H9 (cell line): ENCODE data around the gene NRXN2. TPM values are rescaled to one million over a fixed set of nuclear protein-coding genes. Genes with fewer than 3 reads are reported as not detected.
"Not testable (repeated sequence)": the region's sequence is repeated elsewhere in the genome, so short reads cannot be mapped to it uniquely, and the experiment has no call there.

Experiments
- DNase-seq: peaks from one replicate; pipeline ENCODE4 v3.0.0-alpha.2; 2017
- H2AFZ ChIP-seq: one replicate; pipeline ENCODE4 v1.6.1; 2013; ENCODE audit warnings: mild to moderate bottlenecking, low read length, control low read depth, moderate library complexity
- H2AK5ac ChIP-seq: 2 replicates; pipeline ENCODE4 v1.6.1; 2013; ENCODE audit warnings: low read length, control low read depth, mixed read lengths; ENCODE audit not compliant: insufficient read length
- H2BK120ac ChIP-seq: one replicate; pipeline ENCODE4 v1.6.1; 2013; ENCODE audit warnings: low read depth, mild to moderate bottlenecking, low read length, control low read depth, inconsistent platforms; ENCODE audit not compliant: poor library complexity, severe bottlenecking
- H2BK12ac ChIP-seq: 2 replicates; pipeline ENCODE4 v1.6.1; 2013; ENCODE audit warnings: low read length, control low read depth, mixed read lengths, low read depth; ENCODE audit not compliant: insufficient read length
- H2BK15ac ChIP-seq: 2 replicates; pipeline ENCODE4 v1.6.1; 2013; ENCODE audit warnings: low read depth, low read length, control low read depth
- H2BK20ac ChIP-seq: one replicate; pipeline ENCODE4 v1.6.1; 2013; ENCODE audit warnings: low read depth, mild to moderate bottlenecking, low read length, control low read depth, inconsistent platforms; ENCODE audit not compliant: poor library complexity, severe bottlenecking
- H2BK5ac ChIP-seq: 2 replicates; pipeline ENCODE4 v1.6.1; 2013; ENCODE audit warnings: low read length, control low read depth, mixed read lengths; ENCODE audit not compliant: insufficient read length
- H3K14ac ChIP-seq: 2 replicates; pipeline ENCODE4 v1.6.1; 2013; ENCODE audit warnings: low read length, control low read depth; ENCODE audit not compliant: insufficient read depth
- H3K18ac ChIP-seq: 2 replicates; pipeline ENCODE4 v1.6.1; 2013; ENCODE audit warnings: low read depth, mild to moderate bottlenecking, mixed read lengths, low read length, control low read depth; ENCODE audit not compliant: insufficient read length
- H3K23ac ChIP-seq: 2 replicates; pipeline ENCODE4 v1.6.1; 2013; ENCODE audit warnings: low read length, control low read depth, mixed read lengths, low read depth; ENCODE audit not compliant: insufficient read length
- H3K23me2 ChIP-seq: 2 replicates; pipeline ENCODE4 v1.6.1; 2013; ENCODE audit warnings: low read depth, mild to moderate bottlenecking, mixed read lengths, low read length, control low read depth; ENCODE audit not compliant: insufficient read length, poor library complexity, severe bottlenecking
- H3K27ac ChIP-seq: 2 replicates; pipeline ENCODE4 v1.5.1; 2013; ENCODE audit warnings: low read length, control low read depth, mixed read lengths, low read depth; ENCODE audit not compliant: insufficient read length
- H3K27me3 ChIP-seq: 2 replicates; pipeline ENCODE4 v1.6.1; 2013; ENCODE audit warnings: low read length, control low read depth, inconsistent platforms; ENCODE audit not compliant: insufficient read depth
- H3K4ac ChIP-seq: 2 replicates; pipeline ENCODE4 v1.6.1; 2013; ENCODE audit warnings: low read depth, mild to moderate bottlenecking, control low read depth, inconsistent platforms, low read length, moderate library complexity
- H3K4me1 ChIP-seq: 2 replicates; pipeline ENCODE4 v1.6.1; 2013; ENCODE audit warnings: low read length, control low read depth, inconsistent platforms; ENCODE audit not compliant: insufficient read depth
- H3K4me2 ChIP-seq: 2 replicates; pipeline ENCODE4 v1.6.1; 2013; ENCODE audit warnings: low read length, control low read depth, mixed read lengths; ENCODE audit not compliant: insufficient read length, insufficient read depth
- H3K56ac ChIP-seq: 2 replicates; pipeline ENCODE4 v1.6.1; 2013; ENCODE audit warnings: low read depth, mild to moderate bottlenecking, mixed read lengths, low read length, control low read depth; ENCODE audit not compliant: insufficient read length
- H3K79me1 ChIP-seq: 2 replicates; pipeline ENCODE4 v1.6.1; 2013; ENCODE audit warnings: low read depth, mild to moderate bottlenecking, moderate library complexity, low read length, control low read depth, inconsistent platforms; ENCODE audit not compliant: insufficient read depth, poor library complexity, severe bottlenecking
- H3K79me2 ChIP-seq: 2 replicates; pipeline ENCODE4 v1.6.1; 2013; ENCODE audit warnings: low read length, control low read depth, inconsistent platforms; ENCODE audit not compliant: insufficient read depth
- H3K9ac ChIP-seq: 2 replicates; pipeline ENCODE4 v1.6.1; 2013; ENCODE audit warnings: low read length, control low read depth, mixed read lengths; ENCODE audit not compliant: insufficient read length; ENCODE audit errors: extremely low read depth
- H3K9me3 ChIP-seq: one replicate; pipeline ENCODE4 v1.6.1; 2013; ENCODE audit warnings: low read depth, low read length, inconsistent platforms; ENCODE audit not compliant: control insufficient read depth
- H3T11ph ChIP-seq: one replicate; pipeline ENCODE4 v1.6.1; 2013; ENCODE audit warnings: mild to moderate bottlenecking, low read length, control low read depth, inconsistent platforms
- H4K20me1 ChIP-seq: one replicate; pipeline ENCODE4 v1.6.1; 2013; ENCODE audit not compliant: control insufficient read depth, insufficient read length, insufficient read depth
- H4K5ac ChIP-seq: 2 replicates; pipeline ENCODE4 v1.6.1; 2013; ENCODE audit warnings: low read depth, mild to moderate bottlenecking, mixed read lengths, low read length, control low read depth; ENCODE audit not compliant: insufficient read length
- H4K8ac ChIP-seq: replicated peaks from 2 replicates; pipeline ENCODE4 v1.6.1; 2013; ENCODE audit warnings: low read length, control low read depth, mixed read lengths, low read depth; ENCODE audit not compliant: insufficient read length
- H4K91ac ChIP-seq: 2 replicates; pipeline ENCODE4 v1.6.1; 2013; ENCODE audit warnings: low read depth, mild to moderate bottlenecking, moderate library complexity, mixed read lengths, low read length, control low read depth; ENCODE audit not compliant: insufficient read length
- H3K27ac Mint-ChIP-seq, 3 experiments: 2 replicates in 2 of 3; 3 replicates in 1 of 3; pipeline ENCODE4 v1.8.0; 2020 to 2021; ENCODE audit warnings: mixed read lengths in 3 of 3, mild to moderate bottlenecking in 1 of 3, moderate library complexity in 1 of 3
- H3K27me3 Mint-ChIP-seq: 2 replicates; pipeline ENCODE4 v1.8.0; 2021; ENCODE audit warnings: low read depth, mild to moderate bottlenecking, moderate library complexity, mixed read lengths
- H3K36me3 Mint-ChIP-seq, 3 experiments: 2 replicates in 2 of 3; 3 replicates in 1 of 3; pipeline ENCODE4 v1.8.0; 2020 to 2021; ENCODE audit warnings: low read depth in 3 of 3, mixed read lengths in 3 of 3; ENCODE audit not compliant: insufficient read depth in 1 of 3
- H3K4me1 Mint-ChIP-seq, 2 experiments: 2 replicates each; pipeline ENCODE4 v1.8.0; 2020; ENCODE audit warnings: mixed read lengths in 2 of 2
- H3K4me3 Mint-ChIP-seq, 2 experiments: 2 replicates in 1 of 2; 3 replicates in 1 of 2; pipeline ENCODE4 v1.8.0; 2020 to 2021; ENCODE audit warnings: mild to moderate bottlenecking in 2 of 2, mixed read lengths in 2 of 2, moderate library complexity in 1 of 2
- H3K9me3 Mint-ChIP-seq, 2 experiments: 2 replicates in 1 of 2; 3 replicates in 1 of 2; pipeline ENCODE4 v1.8.0; 2020; ENCODE audit warnings: mild to moderate bottlenecking in 2 of 2, mixed read lengths in 2 of 2, moderate library complexity in 1 of 2
- WGBS: extraction: QIAGEN DNeasy Blood & Tissue Kit; methylation state at CpG from one replicate; pipeline ENCODE4 v1.1.7; 2013; ENCODE audit warnings: missing lambda C conversion rate, low lambda C conversion rate, mixed read lengths; ENCODE audit not compliant: insufficient read length; ENCODE audit errors: extremely low coverage; 5-methylcytosine and 5-hydroxymethylcytosine counted together
- total RNA-seq: library from RNA; stranded (reverse); gene quantifications from 2 replicates; pipeline ENCODE4 v1.2.1, GENCODE V29; 2021
- TF ChIP-seq, protein P1 (sequence below): fragments of 200-600 bp; sonication (generic); conservative IDR thresholded peaks from 3 replicates; pipeline ENCODE4 v1.8.0; 2021; ENCODE audit warnings: antibody characterized with exemption, mild to moderate bottlenecking

Gene NRXN2
- total RNA-seq, 1 experiment from 2014 or later = 3.9 TPM

DNA sequence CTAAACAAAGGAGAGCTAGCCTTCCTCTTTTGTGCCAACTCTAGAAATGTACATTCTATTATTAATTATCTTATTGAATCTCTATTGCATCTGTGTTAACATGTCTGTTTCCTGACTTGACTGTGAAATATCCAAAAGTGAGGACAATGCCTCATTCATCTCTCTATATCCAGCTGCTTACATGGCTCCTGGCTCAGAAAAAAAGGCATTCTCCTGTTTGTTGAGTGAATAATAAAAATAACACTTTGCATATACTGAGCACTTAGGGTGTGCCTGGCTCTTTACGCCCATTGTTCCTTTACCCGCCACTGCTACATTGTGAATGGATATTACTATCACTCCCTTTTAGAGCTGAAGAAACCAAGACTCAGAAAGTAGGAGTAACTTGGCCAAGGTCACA lies 19.9 kb downstream of the NRXN2 start:
- Histone ChIP-seq H3K23ac (no peak overlapping the region), H4K91ac (no peak overlapping the region), H2AK5ac (no peak overlapping the region), H3K4me1 (no peaks in the 10 kb centered on the region), H2BK5ac (no peak overlapping the region), H3K23me2 (no peaks in the 10 kb centered on the region), H3K9ac (no peak overlapping the region), H3K18ac (no peak overlapping the region), H3T11ph (no peak overlapping the region), H2BK12ac (no peak overlapping the region), H4K8ac (no peak overlapping the region), H3K79me1 (no peaks in the 10 kb centered on the region), H3K9me3 (no peaks in the 10 kb centered on the region), H3K27ac (no peak overlapping the region), H3K14ac (no peak overlapping the region), H3K4ac (no peak overlapping the region), H2AFZ (no peak overlapping the region), H2BK20ac (no peak overlapping the region), H3K56ac (no peak overlapping the region), H4K20me1 (no peaks in the 10 kb centered on the region), H4K5ac (no peak overlapping the region), H3K4me2 (no peak overlapping the region), H2BK15ac (no peak overlapping the region), H2BK120ac (no peak overlapping the region), H3K27me3 (no peaks in the 10 kb centered on the region; the same call in 1 of the 2 replicates), H3K79me2 (no peaks in the 10 kb centered on the region)
- Mint-ChIP-seq H3K4me1 (peaks cover under 1 to 7% of the 10 kb centered on the region in 2 experiments), H3K27me3 (peaks cover 60% of the 10 kb centered on the region), H3K4me3 (no peak overlapping the region), H3K36me3 (peaks cover 0 to 3% (median 2%) of the 10 kb centered on the region in 3 experiments; a peak in 1 of 7 replicates), H3K9me3 (peaks cover 3 to 4% of the 10 kb centered on the region in 2 experiments), H3K27ac (no peak overlapping the region)
- DNase-seq = no peak
- WGBS = no CpG with 5 or more reads among the region's 2 CpGs
- TF ChIP-seq, protein P1, sequence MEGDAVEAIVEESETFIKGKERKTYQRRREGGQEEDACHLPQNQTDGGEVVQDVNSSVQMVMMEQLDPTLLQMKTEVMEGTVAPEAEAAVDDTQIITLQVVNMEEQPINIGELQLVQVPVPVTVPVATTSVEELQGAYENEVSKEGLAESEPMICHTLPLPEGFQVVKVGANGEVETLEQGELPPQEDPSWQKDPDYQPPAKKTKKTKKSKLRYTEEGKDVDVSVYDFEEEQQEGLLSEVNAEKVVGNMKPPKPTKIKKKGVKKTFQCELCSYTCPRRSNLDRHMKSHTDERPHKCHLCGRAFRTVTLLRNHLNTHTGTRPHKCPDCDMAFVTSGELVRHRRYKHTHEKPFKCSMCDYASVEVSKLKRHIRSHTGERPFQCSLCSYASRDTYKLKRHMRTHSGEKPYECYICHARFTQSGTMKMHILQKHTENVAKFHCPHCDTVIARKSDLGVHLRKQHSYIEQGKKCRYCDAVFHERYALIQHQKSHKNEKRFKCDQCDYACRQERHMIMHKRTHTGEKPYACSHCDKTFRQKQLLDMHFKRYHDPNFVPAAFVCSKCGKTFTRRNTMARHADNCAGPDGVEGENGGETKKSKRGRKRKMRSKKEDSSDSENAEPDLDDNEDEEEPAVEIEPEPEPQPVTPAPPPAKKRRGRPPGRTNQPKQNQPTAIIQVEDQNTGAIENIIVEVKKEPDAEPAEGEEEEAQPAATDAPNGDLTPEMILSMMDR = no peak

DNA sequence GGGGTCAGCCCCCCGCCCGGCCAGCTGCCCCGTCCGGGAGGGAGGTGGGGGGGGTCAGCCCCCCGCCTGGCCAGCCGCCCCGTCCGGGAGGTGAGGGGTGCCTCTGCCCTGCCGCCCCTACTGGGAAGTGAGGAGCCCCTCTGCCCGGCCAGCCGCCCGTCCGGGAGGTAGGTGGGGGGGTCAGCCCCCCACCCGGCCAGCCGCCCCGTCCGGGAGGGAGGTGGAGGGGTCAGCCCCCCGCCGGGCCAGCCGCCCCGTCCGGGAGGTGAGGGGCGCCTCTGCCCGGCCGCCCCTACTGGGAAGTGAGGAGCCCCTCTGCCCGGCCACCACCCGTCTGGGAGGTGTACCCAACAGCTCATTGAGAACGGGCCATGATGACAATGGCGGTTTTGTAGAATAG lies 21.0 kb downstream of the NRXN2 start:
- H2BK120ac ChIP-seq, H3K14ac ChIP-seq, H3K9me3 Mint-ChIP-seq, H4K5ac ChIP-seq, H3K4me1 ChIP-seq, H3K56ac ChIP-seq, H3K23me2 ChIP-seq, H3K79me1 ChIP-seq, H3K4me3 Mint-ChIP-seq, H3K9ac ChIP-seq, H3K27ac ChIP-seq, H3K36me3 Mint-ChIP-seq, H2BK12ac ChIP-seq, H3K79me2 ChIP-seq, H4K91ac ChIP-seq, H3K4me1 Mint-ChIP-seq, H4K8ac ChIP-seq, H2BK20ac ChIP-seq, H2BK5ac ChIP-seq, H3K9me3 ChIP-seq, H3K23ac ChIP-seq, DNase-seq, H2AFZ ChIP-seq, H2AK5ac ChIP-seq, H2BK15ac ChIP-seq, H3K18ac ChIP-seq, H3K27ac Mint-ChIP-seq, H3T11ph ChIP-seq, H3K4ac ChIP-seq, H3K27me3 ChIP-seq, H3K4me2 ChIP-seq, H4K20me1 ChIP-seq: not testable (repeated sequence)
- H3K27me3 Mint-ChIP-seq = peaks cover 68% of the 10 kb centered on the region
- no CpG with 5 or more reads among the region's 29 CpGs for WGBS
